HTERT RPE-1 (cell line): ENCODE measurements around the gene PHEX.

ENCODE experiments used
- in situ Hi-C: fragments of 300-500 bp; cut with MboI; formaldehyde crosslinking; loops from 4 replicates; pipeline ENCODE4 v1.14.3; 2020; ENCODE audit warnings: low sequenced_read_pairs

The PHEX gene

GRCh38 chrX:22032084-22032483 lies at the start of gene PHEX:
TSS of gene PHEX (plus strand) at chrX:22032325. CDS start at chrX:22033006, 681 bp downstream.
- in situ Hi-C loops, result no loop called here

- in situ Hi-C loops, result no loop called here
Observed at GRCh38 chrX:21985332-21985777, 46.8 kb upstream of the PHEX start.

GRCh38 chrX:21986596-21986995 lies 45.5 kb upstream of the PHEX start:
- in situ Hi-C loops, result no loop called here

DNA sequence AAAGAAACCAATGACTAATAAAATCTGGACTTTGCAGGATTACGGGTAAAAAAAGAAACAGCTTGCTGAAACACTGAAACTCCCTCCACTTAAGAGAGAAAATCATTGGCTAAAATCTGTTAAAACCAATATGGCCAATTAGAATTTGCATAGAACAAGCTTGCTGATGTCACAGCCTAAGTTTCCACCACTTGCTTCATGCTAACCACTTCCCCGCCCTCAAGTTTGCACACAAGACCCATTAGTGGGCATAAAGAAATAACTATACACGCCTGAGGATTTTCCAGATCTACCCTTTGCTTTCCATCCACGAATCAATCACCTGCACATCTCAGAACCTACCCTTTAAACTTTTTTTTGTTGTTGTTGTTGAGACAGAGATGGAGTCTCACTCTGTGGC lies 42.7 kb upstream of the PHEX start:
- in situ Hi-C loops, result no loop called here

DNA sequence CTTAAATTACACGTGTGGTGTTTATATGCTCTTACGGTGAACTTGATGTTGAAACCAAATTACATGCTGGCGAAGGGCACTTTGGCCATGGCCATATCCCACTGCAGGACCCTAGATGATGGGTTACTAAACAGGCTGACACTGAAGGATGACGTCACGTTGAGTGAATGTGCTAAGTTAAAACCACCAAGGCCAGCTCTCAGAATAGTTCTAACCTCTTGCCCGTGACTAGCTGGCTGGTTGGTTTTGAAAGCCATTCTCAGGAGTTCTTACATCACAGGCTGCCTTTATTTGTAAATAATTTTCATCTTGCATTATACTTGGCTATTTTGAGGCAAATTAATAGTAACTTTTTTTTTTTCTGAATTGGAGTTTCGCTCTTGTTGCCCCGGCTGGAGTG lies 41.3 kb upstream of the PHEX start:
- in situ Hi-C loops, result no loop called here

DNA sequence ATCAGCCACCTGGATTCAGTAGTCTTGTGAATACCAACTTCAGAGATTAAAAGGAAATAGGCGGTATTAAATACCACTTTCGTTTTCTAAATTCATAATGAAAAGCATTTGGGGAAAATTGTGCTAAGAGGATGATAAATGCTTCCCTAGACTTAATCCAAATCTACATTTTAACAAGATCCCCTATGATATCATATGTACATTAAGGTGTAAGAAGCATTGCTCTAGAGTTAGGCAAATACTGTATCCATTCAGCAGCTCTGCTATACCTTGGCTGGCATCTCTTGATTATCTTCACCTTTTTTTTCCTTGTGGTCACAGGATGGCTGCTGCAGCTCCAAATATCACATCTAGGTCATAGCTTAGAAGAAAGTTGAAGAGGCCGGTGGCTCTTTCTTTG lies 40.6 kb upstream of the PHEX start:
- in situ Hi-C loops, result no loop called here

DNA sequence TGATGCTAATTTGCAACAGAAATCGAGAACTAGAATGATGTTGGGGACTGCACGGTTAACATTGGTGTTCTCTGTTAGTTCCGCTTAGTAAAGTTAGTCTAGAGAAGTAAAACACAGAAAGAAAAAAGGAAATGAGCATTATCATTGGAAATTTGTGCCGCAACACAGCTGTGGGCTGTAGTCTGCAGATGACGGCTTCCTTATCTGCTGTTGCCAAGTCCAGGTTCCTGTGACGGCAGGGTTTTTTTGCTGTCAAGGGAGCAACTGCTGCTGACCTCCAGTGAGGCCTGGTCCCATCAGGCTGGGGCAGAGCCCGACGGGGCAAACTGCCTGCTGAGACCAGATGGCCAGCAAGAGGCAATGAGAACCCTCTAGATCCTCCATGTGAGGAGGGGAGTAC lies 38.9 kb upstream of the PHEX start:
- in situ Hi-C loops, result no loop called here

DNA sequence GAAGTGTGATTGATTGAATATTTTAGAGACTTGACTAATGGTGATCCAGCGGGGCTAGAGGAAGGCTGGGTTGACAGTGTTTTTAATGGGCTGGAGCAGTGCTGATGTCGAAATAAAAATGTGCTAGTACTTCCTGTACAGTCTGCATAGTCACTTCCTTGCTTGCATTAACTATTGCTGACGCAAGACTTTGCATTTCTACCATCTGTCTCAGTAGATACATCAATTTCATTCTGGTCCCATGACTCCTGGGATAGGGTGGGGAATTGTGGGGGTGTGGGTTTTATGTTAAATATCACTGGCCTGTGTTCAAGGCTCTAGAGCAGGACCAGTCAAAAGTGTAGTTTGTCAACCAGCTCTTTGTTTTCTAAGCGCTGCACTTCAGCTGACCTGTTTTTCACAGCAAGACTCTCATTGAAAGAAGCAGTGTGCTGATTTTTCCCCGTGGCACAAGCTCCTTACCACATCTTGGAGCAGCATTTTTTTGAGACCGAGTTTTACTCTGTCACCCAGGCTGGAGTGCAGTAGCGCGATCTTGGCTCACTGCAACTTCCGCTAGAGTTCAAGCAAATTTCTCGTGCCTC lies 35.2 kb upstream of the PHEX start:
- in situ Hi-C loops, result no loop called here

DNA sequence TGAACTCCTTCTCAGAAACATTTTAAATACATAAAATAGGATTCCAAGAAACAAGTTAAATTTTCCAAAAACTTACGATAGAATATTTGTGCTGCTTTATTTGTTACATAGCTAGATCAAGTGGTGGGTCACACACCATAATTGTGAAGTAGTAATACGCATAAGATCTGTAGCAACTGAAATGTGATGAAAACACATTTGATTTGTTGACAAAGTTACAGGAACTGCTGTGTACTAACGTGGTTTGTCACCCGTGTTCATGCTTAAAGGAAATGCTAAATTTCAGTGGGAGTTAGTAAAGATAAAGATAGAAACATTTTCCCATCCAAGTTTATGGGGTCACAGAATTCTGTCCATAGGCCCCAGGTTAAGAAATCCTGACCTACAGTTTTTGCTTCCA lies 34.1 kb upstream of the PHEX start:
- in situ Hi-C loops, result no loop called here

DNA sequence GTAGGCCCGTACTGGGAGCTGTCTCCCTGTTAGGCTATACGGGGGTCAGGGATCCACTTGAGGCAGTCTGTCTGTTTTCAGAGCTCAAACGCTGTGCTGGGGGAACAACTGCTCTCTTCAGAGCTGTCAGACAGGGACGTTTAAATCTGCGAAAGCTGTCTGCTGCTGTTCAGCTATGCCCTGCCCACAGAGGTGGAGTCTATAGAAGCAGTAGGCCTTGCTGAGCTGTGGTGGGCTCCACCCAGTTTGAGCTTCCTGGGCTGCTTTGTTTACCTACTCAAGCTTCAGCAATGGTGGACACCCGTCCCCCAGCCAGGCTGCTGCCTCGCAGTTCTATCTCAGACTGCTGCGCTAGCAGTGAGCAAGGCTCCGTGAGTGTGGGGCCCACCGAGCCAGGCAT lies 27.3 kb upstream of the PHEX start:
- in situ Hi-C loops, result no loop called here

GRCh38 chrX:22012051-22012450 lies 20.1 kb upstream of the PHEX start:
- in situ Hi-C loops, result no loop called here

DNA sequence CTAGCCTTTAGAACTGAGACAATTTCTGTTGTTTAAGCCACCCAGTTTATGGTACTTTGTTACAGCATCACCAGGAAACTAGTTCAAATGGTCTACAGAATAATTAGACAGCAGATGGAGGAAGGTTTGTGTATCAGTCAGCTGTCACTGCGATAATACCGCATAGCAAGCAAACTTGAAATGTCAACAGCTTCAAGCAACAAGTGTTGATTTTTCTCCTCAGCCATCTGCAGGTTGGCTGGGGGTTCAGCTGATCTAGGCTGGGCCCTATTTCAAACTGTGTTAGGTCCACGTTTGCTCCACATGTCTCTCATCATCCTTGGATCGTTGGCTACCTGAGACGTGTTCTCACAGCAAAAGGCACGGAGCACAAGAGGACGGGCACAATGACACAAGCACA lies 19.2 kb upstream of the PHEX start:
- in situ Hi-C loops, result no loop called here

GRCh38 chrX:22015139-22015750 lies 16.9 kb upstream of the PHEX start:
- in situ Hi-C loops, result no loop called here

DNA sequence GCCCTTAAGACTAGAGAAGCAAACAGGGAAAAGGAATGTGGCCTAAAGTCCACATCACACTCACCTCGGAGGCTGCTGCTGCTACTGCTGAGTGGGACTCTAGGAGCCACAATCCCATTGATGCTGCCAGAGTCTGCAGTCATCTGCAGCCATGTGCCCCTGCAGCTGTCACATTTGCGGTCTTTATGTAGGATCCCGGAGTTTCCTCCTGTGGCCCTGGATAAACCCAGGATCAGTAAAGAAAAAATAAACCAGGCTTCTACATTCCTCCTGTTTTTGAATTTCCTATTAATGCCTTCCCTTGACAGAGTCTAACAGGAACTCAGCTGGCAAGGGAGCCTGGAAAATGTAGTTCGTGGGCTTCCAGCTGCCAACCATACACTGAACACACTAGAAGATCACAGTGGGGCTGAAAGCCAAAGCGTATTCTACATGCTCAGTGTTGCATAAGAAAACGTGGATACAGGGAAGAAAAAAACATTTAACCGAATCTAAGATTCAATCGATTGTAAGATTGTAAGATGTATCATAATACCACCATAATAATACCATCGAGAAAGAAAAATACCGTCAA lies 10.3 kb upstream of the PHEX start:
- in situ Hi-C loops, result no loop called here

DNA sequence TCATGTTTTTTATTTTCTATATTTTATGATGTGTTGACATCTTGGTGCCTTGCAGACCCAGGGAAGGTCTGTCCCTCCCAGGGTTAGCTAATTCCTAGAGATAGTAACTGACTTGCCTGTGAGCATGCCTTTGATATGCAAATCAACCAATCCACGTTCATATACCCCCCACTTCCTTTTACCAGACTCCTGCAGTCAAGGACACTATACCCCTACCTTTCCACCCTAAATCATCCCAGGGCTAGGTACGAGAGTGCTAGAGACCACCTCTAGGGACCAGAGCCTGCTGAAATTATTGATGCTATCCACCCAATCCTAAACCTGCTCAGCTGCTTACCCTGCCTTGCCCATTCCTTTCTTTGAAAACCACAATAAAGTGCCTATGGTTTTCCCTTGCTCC lies 7.5 kb upstream of the PHEX start:
- in situ Hi-C loops, result no loop called here

DNA sequence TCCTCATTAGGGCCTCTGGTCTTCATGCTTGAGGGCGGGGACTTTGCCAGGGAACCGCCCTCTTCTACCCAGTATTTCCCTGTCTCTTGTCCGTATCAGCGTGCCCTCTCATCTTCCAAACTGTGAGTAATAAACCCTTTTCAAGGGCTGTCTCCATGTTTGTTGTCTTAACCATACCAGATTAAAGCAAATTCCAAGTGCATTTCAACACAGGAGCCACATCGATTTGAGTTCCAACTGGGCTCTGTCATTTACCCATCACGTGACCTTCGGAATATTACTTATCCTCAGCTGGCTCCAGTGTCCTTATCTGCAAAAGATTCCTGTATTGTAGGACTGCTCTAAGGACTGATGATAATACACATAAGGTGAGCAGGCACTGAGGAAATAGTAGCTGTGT lies 6.4 kb upstream of the PHEX start:
- in situ Hi-C loops, result no loop called here

GRCh38 chrX:22026731-22027130 lies 5.4 kb upstream of the PHEX start:
- in situ Hi-C loops, result no loop called here

GRCh38 chrX:22032506-22032905 lies 381 bp downstream of the PHEX start:
- in situ Hi-C loops, result no loop called here

DNA sequence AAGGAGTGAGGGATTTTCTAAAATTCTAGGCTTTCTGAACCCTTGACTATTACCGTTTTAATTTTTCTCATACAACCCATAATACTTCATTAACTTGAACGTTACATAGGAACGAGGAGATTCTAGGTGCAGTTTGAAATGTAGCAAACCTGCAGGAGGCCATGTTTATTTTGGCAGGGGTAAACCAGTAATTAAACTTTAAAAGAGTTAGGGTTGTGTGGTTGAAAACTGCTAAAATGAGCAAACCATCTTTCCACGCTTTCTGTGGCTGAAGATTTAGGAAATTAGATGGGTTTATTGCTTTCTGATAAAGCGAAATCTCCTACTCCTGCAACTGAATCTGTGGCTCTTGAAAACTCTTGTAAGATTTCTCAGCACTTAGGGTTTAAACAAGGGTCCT lies 1.7 kb downstream of the PHEX start:
- in situ Hi-C loops, result no loop called here

GRCh38 chrX:22035236-22035635 lies 3.1 kb downstream of the PHEX start:
- in situ Hi-C loops, result no loop called here

DNA sequence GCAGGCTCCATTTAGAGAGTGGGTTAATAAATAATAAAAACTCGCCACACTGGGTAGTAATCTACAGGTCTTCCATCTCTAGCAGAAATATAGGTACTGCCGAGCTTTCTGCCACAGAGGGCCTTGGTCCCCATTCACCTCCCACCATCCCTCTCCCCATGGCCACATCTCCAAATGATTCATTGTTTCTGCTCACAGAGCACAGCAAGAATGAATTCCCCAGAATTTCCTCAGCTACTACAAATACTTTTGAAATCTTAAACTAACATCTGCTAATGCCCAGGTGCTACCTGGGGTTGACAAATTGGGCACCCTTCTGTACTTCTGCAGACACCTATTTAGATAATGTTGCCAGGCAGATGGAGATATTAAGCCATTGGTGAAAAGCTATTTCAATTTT lies 5.1 kb downstream of the PHEX start:
- in situ Hi-C loops, result no loop called here

GRCh38 chrX:22037911-22038537 lies 5.9 kb downstream of the PHEX start:
- in situ Hi-C loops, result no loop called here
